Ramos (cell line): ENCODE measurements around the gene PTMS.

Experiments used
- in situ Hi-C: fragments of 300-500 bp; cut with MboI; formaldehyde crosslinking; loops from one replicate; pipeline ENCODE4 v1.14.3; 2022; ENCODE audit warnings: low sequenced_read_pairs; ENCODE audit not compliant: unreplicated experiment

Gene PTMS

DNA sequence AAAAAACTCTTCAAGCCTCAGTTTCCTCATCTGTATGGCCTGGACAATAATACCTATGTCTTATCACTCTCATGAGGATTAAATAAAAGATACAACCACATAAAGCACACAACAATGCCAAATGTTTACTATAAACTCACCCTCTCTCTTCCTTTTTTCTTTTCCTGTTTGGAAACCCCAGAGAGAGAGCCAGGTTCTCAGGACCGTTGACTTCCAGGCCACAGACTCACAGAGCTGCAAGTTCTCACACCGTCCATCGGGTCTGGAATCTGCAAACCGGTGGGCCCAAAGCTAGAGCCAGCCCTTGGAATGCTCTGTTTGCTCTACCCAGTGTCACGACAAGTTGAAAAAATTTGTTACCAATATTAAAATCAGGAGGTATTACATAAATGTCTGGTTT is 18.6 kb downstream of the PTMS start:
- in situ Hi-C loops = no loop called here

DNA sequence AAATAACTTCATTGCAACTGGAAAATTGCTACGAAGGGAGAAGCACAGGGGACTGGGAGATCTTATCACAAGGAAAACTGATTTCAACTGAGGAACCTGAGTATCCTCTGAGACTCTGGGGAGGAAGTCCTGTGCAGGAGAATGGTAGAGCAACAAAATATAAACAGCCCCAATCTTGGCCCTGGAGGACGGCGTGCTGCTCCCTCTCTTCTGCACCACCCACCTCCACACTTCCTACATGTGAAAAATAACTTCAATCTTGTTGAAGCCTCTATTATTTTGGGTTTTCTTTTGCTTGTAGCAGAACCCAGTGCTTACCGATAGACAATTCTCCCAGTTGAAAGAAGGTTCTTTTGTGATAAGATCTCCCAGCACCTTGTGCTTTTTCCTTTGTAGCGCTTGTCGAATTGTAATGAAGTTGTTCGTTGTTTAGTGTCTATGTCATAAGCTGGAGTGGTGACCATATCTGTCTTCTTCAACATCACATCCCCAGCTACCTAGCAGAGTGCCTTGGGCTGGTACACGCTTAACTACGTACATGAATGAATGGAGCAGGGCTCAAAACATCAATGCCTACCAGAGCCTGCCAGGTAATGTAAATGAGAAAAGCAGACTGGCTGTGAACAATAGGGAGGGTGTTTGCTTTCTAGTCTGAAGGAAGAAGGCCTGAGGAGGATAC is 20.4 kb downstream of the PTMS start:
- in situ Hi-C loops = no loop called here

DNA sequence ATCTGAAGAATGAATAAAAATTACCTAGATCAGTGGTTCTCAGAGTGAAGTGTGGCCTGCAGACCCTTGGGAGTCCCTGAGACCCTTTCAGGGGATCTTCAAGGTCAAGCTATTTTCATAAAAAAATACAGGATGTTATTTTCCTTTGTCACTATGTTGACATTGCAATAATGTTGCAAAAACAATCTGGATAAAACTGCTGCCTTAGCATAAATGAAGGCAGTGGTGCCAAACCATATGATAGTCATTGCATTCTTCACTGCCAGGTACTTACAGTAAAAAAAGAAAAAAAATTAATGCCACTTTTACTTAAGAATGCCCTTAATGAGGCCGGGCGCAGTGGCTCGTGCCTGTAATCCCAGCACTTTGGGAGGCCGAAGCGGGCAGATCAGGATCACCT is 21.1 kb downstream of the PTMS start:
- in situ Hi-C loops = no loop called here

DNA sequence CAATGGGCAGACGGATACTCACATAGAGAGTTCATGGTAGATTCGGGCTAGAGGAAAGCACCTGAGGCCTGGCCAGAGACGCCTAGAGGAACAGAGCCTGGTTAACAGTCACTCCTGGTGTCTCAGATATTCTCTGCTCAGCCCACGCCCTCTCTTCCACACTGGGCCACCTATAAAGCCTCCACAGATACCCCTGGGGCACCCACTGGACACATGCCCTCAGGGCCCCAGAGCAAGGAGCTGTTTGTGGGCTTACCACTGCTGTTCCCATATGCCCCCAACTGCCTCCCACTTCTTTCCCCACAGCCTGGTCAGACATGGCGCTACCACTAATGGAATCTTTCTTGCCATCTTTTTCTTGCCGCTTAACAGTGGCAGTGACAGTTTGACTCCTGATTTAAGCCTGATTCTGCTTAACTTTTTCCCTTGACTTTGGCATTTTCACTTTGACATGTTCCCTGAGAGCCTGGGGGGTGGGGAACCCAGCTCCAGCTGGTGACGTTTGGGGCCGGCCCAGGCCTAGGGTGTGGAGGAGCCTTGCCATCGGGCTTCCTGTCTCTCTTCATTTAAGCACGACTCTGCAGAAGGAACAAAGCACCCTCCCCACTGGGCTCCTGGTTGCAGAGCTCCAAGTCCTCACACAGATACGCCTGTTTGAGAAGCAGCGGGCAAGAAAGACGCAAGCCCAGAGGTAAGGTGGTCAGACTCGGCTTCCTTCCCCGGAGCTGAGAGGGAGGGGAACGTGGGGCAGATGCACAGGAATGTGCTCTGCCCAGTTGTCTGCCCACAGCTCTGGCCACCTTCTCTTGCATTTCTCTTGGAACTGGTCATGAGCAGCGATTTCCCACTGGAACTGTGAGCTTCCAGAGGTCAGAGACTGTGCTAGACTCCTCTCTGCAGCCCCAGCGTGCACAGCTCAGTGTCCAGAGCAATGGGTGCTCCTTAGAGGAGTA is 23.1 kb downstream of the PTMS start, which contains the start of gene CD4:
Gene CD4 (plus strand): TSS at position 557 of the 953 bp plus-strand sequence. CDS start 10,611 bp downstream, outside the sequence.
- in situ Hi-C loops = no loop called here

DNA sequence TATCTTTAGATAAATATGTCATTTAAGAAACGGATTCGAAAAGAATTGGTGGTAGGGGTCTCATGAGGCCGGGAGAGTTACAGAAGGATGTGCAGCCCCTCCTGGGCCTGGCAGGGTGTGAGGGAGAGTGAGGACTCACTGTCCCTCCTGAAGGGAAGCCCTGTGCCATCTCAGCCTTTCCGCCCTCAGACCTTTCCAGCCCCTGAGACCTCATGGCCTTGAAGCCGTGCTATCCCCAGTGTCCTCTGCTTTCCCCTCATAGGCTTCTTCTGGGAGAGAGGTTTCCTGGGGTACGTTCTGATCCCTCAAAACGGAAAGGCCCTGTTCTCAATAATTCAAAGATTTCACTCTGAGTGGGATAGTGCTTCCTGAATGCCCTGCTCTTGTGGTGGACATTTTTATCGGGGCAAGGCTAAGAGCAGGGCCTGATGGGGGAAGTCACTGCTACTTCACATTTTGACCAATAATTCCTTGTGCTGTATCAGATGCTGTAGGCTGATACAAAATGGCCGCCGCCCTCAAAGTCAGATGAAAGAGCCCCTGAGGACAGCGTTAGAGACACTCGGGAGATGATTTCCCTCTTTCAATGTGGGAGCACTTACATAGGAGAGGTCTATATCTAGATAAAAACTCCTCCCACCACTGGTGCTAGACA is 24.5 kb downstream of the PTMS start:
- in situ Hi-C loops = no loop called here

DNA sequence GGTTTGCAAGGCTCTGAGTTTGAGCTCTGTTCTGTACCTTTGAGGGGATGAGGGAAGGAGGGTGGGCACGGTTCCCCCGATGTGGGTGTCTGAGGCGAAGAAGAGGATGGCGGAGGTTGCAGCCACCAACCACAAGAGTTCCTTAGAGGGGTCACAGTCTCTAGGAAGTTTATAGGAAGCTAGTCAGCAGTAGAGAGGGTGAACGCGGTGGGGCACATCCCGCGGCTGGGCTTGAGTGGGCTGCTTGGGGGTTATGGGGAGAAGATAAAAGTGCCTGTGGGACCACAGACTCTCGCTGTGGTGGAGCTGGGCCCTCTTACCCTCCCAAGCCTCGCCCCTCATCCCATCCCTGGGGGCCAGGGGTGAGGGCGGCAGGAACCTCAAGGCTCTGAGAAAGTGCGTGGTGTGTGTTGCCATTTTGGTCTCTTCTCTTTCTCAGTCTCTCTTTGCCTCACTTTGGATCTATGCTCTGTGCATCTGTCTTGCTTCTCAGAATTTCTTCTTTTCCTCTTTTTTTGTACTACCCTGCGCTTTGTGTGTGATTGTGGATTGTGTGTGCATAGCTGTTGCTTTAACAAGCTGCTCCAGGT is 25.9 kb downstream of the PTMS start:
- in situ Hi-C loops = no loop called here

DNA sequence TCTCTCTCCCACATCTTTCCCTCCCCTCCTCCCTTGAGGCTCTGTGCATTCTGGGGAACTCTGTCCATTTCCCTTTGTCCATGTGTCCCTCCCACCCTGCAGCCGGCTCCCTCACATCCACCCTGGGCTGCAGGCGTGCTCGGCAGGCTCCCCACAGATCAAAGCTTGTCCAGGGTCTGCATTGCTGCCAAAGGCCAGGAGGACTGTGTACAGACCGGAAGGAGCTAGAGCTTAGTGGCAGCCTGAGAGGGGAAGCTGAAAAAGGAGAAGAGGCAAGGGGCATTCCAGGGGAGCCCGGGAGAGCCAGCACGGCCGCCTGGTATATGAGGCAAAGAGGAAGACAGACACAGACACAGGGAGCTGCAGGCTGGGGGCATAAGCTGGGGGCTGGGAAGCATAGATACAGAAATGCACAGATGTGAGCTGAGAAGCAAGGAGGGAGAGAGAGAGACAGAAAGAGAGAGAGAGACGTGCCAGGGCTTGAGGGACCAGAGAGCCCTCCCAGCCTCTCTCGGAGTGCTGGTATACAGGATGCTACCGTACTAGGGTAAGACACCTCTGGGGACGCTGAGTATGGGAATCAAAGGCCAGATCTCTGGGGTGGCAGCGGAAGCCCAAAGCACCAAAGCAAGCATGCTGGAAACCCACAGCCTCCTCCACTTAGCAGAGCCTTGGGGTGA is 26.5 kb downstream of the PTMS start:
- in situ Hi-C loops = no loop called here

DNA sequence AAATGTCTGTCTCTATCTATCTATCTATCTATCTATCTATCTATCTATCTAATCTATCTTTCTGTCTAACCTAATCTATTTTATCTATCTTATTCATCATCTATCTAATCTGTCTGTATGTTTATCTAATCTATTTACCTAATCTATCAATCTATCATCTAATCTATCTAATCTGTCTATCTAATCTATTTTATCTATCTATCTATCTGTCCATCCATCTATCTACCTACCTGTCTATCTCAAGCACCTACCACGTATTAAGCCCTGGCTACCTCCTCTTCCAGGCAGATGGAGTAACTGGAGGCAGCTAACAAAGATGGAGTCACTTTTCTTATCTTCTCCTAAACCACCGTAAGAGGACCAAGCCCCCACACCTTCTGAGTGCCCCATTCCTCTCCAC is 28.9 kb downstream of the PTMS start:
- in situ Hi-C loops = no loop called here

DNA sequence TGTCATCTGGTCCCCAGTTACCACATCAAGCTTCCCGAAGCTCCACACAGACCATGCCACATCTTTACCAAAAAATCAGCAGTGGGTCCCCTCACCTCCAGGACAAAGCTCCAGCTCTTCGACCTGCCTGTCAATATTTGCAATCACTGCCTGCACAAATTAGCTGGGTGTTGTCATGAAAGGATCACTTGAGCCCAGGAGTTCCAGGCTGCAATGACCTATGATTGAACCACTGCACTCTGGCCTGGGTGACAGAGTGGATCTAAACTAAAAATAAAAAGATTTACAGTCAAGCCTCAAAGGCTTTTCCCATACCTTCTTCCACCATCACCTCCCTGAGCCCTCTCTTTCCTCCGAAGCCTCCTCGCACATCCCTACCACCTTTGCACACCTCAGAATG is 30.4 kb downstream of the PTMS start:
- in situ Hi-C loops = no loop called here

DNA sequence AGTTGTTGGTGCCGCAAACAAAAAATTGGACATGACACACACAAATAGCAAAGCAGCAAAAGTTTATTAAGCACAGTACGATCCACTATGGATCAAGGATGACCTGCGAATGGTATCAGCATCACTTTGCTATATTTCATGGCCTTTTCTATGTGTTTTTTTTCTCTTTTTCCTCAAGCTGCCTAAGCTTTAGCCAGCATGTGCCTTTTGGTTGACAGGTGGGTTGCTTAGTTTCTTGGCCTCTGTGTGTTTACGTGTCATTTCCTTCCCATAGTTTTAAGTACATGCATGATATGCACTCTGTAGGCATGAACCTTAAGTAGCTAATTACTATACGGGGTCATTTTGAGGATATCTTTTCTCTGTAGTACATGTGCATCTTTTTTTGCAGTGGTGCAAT is 33.0 kb downstream of the PTMS start:
- in situ Hi-C loops = no loop called here

DNA sequence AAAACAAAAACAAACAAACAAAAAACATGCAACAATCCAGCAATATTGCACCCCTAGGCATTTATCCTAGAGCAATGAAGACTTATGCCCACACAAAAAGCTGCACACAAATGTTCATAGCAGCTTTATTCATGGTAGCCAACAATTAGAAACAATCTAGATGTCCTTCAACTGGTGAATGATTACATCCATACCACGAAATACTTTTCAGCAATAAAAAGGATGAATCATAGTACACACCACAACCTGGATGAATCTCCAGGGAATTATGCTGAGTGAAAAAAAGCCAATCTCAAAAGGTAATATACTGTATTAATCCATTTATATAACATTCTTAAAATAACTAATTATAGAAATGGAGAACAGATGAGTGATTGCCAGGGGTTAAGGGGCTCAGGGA is 41.0 kb downstream of the PTMS start:
- in situ Hi-C loops = no loop called here

DNA sequence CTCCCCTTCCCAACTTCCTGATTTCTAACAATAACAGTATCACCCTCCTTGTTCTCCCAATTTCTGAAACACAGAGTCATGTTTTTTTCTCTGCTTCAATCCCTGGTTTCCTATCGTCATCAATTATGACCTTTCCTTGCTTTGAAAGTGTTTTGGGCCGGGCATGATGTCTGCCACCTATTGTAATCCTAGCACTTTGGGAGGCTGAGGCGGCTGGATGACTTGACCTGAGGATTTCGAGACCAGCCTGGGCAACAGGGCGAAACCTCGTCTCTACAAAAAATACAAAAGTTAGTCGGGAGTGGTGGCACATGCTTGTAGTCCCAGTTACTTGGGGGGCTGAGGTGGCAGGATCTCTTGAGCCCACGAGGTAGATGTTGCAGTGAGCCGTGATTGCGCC is 42.9 kb downstream of the PTMS start:
- in situ Hi-C loops = no loop called here

DNA sequence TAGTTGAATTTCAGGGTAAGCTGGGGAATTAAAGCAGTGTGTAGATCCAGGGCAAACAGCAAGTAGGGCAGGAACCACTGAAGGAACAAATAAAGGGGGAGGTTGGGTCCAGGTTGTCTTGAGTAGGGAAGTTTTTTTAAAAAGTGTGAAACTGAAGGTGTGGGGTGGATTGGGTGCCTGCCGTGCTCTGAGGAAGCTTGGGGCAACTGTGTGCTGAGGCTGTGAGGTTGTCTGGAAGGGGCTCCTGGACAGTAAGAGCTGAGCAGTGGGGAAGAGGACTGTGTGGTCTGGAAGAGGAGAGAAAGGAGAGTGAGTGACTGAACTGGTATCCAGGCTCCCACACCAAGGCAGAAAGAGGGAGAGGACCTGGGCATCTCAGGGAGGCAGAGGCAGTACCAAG is 44.6 kb downstream of the PTMS start:
- in situ Hi-C loops = no loop called here

DNA sequence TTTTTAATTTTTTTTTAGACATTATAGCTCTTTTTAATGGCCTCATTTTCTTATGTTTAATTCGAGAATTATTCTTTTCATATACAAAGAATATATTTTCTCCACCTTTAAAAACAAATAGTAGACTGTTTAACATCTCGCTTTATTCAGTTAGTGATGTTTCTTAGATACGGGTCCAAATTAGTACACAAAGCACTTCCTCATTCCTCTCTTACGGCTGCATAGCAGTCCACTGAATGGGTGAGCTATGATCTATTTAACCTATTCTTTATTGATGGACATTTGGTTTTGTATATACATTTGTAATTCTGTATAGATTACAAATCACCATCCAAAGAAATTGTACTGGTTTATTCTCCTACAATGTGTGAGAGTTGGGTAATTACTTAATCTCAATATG is 47.2 kb downstream of the PTMS start:
- in situ Hi-C loops = no loop called here

DNA sequence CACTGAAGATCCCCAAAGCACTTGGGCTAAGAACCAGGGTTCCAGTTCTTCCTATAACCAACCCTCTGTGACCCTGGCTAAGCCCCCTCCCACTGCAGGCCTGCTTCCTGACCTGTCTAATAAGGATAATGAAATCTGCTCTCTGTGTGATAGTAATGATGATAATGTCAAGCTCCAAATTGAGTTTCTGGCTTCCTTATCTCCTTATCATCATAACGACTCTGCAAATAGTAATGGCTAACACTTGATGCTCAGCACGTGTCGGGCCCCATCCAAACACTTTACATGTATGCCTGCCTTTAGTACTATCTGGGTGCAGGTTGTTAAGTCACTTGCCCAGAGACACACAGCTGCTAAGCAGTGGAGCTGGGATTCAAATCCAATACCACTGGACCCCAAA is 50.4 kb downstream of the PTMS start:
- in situ Hi-C loops = no loop called here

DNA sequence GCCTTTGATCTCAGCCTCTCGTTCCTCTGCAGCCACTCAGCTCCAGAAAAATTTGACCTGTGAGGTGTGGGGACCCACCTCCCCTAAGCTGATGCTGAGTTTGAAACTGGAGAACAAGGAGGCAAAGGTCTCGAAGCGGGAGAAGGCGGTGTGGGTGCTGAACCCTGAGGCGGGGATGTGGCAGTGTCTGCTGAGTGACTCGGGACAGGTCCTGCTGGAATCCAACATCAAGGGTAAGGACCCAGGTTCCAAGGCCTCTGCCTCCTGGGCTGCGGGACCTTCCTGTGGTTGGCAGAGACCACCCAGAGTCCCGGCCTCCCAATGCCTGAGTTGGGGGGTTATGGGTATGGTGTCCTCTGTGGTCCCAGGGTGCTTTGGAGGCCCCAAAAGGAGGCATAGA is 50.9 kb downstream of the PTMS start:
- in situ Hi-C loops = no loop called here

DNA sequence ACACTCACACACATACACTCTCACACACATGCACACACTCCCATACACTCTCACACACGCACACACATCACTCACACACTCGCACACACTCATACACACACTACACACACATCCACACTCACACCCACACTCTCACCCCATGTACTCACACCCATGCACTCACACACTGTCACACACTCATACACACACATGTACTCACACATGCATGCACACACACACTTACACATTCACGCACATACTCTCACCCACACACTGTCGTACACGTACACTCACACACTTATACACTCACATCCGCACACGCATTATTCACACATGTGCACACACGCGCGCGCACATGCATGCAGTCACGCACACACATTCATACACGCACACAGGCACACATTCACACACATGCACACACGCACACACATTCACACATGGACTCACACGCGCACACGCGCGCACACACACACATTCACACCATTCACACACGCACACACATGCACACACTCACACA is 51.5 kb downstream of the PTMS start:
- in situ Hi-C loops = no loop called here

DNA sequence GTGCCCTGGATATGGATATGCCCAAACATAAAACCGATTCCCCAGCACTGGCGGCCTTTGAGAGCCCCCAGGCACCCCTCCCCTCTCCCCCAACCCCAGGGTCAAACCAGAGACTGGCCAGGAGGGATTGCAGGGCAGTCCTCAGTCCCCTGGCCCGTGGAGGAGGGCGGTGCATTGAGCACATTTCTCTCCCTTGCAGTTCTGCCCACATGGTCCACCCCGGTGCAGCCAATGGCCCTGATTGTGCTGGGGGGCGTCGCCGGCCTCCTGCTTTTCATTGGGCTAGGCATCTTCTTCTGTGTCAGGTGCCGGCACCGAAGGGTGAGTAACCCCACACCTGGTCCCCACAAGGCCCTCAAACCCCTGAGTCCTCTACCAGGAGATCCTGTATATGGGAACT is 52.1 kb downstream of the PTMS start:
- in situ Hi-C loops = no loop called here

DNA sequence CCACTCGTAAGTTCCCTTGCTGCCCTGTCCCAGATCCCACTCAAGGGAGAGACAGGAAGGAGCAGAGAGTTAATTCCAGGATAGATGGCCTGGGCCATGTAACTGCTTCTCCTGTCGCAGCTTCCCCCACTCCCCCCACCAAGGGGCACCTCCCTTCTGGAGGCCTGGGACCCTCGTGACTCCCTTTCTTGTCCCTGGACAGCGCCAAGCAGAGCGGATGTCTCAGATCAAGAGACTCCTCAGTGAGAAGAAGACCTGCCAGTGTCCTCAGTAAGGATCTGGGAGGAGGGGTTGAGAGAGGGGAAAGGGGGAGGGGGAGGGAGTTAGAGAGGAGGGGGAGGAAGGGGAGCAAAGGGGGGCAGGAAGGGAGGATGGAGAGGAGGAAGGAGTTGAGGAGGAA is 52.5 kb downstream of the PTMS start:
- in situ Hi-C loops = no loop called here
